Measurements from ENCODE around the gene TMEM35B.

GRCh38 chr1:34983700-34984355 lies 1.3 kb downstream of the TMEM35B start:
- no peak for TF ChIP-seq CTCF (IDR thresholded peaks at IDR 0.05)
- TF ChIP-seq POLR2A (IDR thresholded peaks at IDR 0.05): no peak

Measured in heart left ventricle (tissue), 13 donors.